SK-N-SH treated with all-trans-retinoic acid at 6 μM for 48 hours (cell line): ENCODE results near the gene MYH15.

ENCODE experiments used
- ARNTL ChIP-seq: fragments of 450-650 bp; formaldehyde crosslinking; IDR thresholded peaks from 2 replicates; pipeline ENCODE4 v1.5.0; 2020; ENCODE audit warnings: low read depth, mild to moderate bottlenecking, moderate library complexity, borderline replicate concordance
- CSDC2 ChIP-seq: fragments of 250-450 bp; sonication (Bioruptor Pico); IDR thresholded peaks from 2 replicates; pipeline ENCODE4 v1.5.0; 2020; ENCODE audit warnings: mild to moderate bottlenecking, moderate library complexity
- CSRNP3 ChIP-seq: fragments of 250-450 bp; sonication (Bioruptor Pico); IDR thresholded peaks from 2 replicates; pipeline ENCODE4 v1.5.1; 2021; ENCODE audit warnings: mild to moderate bottlenecking, moderate library complexity
- ESRRG ChIP-seq: fragments of 250-450 bp; sonication (Bioruptor Pico); IDR thresholded peaks from 2 replicates; pipeline ENCODE4 v1.6.1; 2021; ENCODE audit warnings: mild to moderate bottlenecking
- ISL1 ChIP-seq: fragments of 250-450 bp; sonication (Bioruptor Pico); IDR thresholded peaks from 2 replicates; pipeline ENCODE4 v2.1.2; 2022; ENCODE audit warnings: mild to moderate bottlenecking, moderate library complexity
- ZC3H10 ChIP-seq: fragments of 250-450 bp; sonication (Bioruptor Pico); IDR thresholded peaks from 2 replicates; pipeline ENCODE4 v1.5.1; 2021; ENCODE audit warnings: mild to moderate bottlenecking, moderate library complexity
- ZFP3 ChIP-seq: fragments of 250-450 bp; sonication (Bioruptor Pico); IDR thresholded peaks from 2 replicates; pipeline ENCODE4 v1.5.0; 2020; ENCODE audit warnings: mild to moderate bottlenecking, moderate library complexity
- ZFP30 ChIP-seq: fragments of 450-650 bp; formaldehyde crosslinking; IDR thresholded peaks from 2 replicates; pipeline ENCODE4 v1.5.0; 2022; ENCODE audit warnings: mild to moderate bottlenecking, moderate library complexity
- ZNF8 ChIP-seq: fragments of 450-650 bp; formaldehyde crosslinking; IDR thresholded peaks from 2 replicates; pipeline ENCODE4 v1.5.0; 2020; ENCODE audit warnings: mild to moderate bottlenecking, moderate library complexity

DNA sequence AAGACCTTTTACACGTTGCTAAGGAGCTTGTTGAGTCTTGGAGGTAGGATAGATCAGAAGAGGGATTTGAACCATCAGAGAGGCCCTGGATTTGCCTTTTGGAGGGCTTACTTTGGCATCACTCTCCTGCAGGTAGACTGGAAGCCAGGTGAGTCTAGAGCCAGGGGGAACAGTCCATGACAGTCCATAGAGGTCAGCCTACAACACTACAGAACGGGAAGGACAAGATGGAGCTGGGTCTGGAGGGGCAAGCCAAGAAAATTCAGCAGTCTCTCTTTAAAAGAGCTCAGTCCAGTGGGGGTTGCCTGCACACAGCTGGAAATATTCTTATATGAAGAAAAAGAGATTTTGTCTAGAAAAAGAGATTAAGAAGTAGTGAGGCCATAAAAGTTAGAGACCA lies 153.4 kb downstream of the MYH15 start:
- no peak for TF ChIP-seq ARNTL
- no peak for TF ChIP-seq ESRRG (CRISPR knock-in tag)
- TF ChIP-seq CSRNP3 (CRISPR knock-in tag) = no peak
- TF ChIP-seq ZC3H10 (CRISPR knock-in tag) = no peak
- no peak for TF ChIP-seq ISL1 (CRISPR knock-in tag)
- no peak for TF ChIP-seq CSDC2 (CRISPR knock-in tag)
- no peak for TF ChIP-seq ZFP3 (CRISPR knock-in tag)
- TF ChIP-seq ZNF8 (CRISPR knock-in tag) = no peak
- no peak for TF ChIP-seq ZFP30
